Hematopoietic multipotent progenitor cell treated with erythropoietin and hydrocortisone succinate and interleukin-3 and kit ligand, for 15 days (in vitro differentiated cells): ENCODE results near the gene LMBR1L.
A peak's percentile ranks its signal among the peaks of the same experiment; 100 is the strongest.
"Not testable (repeated sequence)": the region's sequence is repeated elsewhere in the genome, so short reads cannot be mapped to it uniquely, and the experiment has no call there.

ENCODE experiments used
- DNase-seq: peaks from one replicate; pipeline ENCODE4 v3.0.0-alpha.2; 2015; ENCODE audit warnings: low spot score

Gene LMBR1L, protein sequence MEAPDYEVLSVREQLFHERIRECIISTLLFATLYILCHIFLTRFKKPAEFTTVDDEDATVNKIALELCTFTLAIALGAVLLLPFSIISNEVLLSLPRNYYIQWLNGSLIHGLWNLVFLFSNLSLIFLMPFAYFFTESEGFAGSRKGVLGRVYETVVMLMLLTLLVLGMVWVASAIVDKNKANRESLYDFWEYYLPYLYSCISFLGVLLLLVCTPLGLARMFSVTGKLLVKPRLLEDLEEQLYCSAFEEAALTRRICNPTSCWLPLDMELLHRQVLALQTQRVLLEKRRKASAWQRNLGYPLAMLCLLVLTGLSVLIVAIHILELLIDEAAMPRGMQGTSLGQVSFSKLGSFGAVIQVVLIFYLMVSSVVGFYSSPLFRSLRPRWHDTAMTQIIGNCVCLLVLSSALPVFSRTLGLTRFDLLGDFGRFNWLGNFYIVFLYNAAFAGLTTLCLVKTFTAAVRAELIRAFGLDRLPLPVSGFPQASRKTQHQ

DNA sequence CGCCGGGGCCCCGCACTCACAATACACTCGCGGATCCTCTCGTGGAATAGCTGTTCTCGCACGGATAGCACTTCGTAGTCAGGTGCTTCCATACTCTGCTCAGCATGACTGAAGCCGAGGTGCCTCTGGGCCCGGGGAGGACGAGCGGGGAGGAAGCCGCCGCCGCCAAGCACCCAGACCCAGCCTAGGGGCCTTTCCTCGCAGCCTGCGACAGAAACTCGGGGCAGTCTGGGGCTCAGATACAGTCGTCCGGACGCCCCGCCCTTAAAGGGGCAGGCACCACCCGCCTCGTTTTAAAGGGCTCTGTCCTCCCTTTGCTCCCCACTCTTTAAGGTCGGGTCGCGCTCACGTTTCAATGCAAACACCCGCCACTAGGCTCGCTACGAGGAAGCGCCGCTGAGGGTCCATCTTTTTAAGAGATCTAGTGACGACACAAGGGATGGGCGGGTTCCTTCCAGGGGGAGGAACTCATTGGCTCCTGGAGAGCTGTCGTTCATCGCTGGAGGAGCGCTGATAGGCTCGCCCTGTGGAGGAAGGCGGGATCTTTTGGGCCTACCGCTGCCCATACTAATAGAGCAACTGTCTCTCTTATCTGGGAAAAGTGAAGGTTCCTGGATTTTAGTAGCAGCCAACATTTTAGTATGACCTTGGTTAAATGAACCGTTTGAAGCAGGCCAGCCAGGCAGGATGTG is at the start of gene LMBR1L:
LMBR1L (minus strand) TSS at position 384 of the 692 bp plus-strand sequence; CDS start at position 92, 292 bp downstream.
- DNase-seq, result peak; percentile 99

DNA sequence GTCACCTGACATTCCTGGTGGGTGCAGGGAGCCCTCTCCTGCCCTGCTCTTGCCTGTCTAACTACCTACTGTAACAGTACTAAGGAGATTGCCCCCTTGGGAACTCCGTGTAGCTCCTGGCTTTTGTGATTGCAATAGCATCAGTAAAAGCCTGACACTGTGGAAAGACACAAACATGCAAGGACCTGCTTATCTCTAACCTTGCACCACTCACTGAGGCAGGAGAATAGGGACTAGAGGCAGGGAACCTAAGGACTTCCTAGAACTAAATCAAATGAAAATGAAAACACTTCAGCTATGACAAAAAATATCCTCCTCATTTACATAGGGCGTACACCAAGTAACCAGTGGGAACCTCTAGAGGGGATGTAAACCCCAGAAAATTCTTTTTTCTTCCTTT is 49.8 kb upstream of the LMBR1L start:
- no peak for DNase-seq

DNA sequence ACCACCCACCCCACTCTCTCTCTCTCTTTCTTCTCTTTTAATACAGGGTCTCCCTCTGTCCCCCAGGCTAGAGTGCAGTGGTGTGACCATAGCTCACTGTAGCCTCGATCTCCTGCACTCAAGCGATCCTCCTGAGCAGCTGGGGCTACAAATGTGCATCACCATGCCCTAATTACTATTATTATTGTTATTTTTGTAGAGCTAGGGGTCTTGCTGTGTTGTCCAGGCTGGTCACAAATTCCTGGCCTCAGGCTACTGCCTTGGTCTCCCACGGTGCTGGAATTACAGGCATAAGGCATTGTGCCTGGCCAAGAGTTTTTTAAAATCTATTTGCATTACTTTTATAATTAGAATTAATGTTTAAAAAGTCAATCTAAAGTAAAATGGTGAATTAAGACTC is 43.6 kb upstream of the LMBR1L start:
- DNase-seq, result no peak

DNA sequence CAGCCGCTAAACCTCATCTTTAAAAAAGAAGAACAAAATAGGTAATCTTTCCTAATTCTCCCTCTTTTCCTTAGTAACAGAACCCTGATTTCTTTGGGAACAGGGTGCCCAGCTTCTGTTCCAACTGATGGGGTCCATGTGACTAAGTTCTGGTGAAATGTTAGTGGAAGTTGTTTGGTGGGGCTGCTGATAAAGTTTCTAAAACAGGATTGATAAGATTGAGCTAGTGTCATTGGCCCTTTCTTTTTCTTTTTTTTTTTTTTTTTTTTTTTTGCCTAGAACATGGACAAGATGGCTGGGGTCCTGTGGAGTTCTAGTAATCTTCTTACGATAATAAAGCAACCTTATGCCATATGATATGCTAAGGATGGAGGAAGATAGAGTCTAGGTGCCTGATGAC is 36.7 kb upstream of the LMBR1L start:
- no peak for DNase-seq

DNA sequence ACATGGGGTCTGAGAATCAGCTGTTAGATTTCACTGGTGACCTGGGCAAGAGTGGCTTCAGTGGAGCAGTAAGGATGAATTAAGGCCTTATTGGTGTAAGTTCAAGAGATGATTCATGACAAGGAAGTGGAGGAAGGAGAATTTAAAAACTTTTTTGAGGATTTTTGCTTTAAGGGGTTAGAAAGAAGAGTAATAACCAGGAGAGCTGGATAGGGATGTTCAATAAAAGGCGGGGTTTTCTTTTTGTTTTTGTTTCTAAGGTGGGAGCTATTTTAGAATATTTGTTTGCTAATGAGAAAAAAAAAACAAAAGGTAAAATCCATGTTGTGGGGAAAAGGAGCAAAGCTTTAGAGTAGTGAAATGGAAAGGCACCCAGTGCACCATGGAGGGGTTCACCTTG is 35.8 kb upstream of the LMBR1L start:
- no peak for DNase-seq

DNA sequence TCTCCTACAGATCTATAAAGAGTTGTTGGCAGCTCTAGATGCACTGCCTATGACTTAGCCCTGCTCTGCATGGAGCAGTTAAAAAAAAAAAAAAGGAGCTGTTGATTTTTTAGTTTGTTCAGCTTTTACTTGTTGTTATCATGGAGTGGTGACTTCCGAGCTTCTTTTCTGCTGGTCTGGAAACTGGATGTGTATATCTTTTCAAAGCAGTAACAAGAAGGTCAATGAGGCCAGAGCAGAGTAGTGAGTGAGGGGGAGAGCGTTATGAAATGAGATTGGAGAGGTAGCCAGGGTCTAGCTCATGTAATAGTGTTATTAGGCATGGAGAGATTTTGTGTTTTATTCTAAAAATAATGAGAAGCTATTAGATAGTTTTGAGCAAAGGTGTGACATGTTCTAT is 33.7 kb upstream of the LMBR1L start:
- DNase-seq, result no peak

DNA sequence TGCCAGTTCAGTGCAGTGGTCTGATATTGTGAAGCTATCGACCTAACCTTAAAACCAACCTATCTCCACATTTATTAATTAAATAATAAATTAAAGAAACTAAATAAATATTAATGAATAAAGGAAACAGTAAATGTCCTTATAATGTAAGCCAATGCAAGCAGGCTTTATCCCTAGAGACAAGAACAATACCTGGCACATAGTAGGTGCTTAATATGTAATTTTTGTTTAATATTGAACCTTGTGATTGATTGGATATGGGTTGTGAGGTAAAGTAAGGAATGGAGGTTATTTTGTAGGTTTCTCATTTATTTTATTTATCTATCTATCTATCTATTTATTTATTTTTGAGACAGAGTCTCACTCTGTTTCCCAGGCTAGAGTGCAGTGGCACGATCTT is 28.4 kb upstream of the LMBR1L start:
- DNase-seq, result no peak

DNA sequence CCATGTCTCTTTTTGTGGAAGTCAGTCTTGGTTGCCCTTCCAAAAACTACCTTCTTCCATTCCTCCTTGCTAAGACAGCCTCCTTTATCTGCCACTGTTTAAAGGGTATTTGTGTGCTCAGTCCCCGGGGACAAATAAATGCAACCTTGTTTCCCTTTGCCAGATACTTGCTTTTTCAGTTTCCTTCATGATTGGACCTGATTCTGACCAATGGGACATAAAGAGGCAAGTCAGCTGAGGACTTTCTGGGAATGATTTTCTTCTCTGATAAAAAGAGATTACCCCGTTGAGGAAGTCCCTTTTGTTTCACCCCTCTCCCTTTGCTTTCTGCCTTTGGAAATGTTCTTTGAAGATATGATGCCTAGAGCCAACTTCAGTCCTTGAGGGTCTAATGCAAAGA is 27.9 kb upstream of the LMBR1L start:
- DNase-seq, result no peak

DNA sequence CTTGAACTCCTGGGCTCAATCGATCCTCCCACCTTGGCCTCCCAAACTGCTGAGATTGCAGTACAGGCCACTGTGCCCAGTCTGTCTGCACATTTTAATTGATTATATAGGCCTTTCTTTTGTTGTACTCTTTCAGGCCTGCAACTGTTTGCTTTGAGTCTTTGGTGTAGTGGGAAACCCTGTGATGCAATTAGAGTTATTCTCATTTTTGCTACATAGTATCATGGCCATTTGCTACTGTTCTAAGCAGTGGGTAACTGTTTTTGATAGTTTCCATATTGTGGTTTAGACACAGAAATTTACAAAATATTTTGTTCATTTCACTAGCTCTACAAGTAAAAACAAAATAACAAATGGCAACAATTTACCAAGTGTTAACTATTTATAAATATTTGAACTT is 26.8 kb upstream of the LMBR1L start:
- no peak for DNase-seq

DNA sequence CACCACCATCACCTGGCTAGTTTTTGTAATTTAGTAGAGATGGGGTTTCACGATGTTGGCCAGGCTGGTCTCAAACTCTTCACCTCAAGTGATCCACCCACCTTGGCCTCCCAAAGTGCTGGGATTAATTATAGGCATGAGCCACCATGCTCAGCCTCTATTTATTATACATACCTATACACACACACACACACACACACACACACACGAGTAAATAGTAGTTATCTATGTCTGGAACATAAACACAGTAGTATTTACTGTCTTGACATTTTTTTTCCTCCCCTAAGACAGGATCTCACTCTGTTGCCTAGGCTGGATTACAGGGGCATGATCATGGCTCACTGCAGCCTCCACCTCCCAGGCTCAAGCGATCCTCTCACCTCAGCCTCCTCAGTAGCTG is 26.4 kb upstream of the LMBR1L start:
- not testable (repeated sequence) for DNase-seq

DNA sequence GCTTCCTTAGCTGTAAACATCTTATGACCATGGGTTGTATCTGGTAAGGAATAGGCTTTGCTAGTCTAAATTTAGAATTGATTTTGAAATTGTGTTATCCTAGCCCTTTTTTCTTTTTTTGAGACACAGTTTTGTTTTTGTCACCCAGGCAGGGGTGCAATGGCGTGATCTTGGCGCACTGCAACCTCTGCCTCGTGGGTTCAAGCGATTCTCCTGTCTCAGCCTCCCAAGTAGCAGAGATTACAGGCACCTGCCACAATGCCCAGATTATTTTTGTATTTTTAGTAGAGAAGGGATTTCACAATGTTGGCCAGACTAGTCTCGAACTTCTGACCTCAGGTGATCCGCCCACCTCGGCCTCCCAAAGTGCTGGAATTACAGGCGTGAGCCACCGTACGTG is 22.9 kb upstream of the LMBR1L start:
- no peak for DNase-seq

DNA sequence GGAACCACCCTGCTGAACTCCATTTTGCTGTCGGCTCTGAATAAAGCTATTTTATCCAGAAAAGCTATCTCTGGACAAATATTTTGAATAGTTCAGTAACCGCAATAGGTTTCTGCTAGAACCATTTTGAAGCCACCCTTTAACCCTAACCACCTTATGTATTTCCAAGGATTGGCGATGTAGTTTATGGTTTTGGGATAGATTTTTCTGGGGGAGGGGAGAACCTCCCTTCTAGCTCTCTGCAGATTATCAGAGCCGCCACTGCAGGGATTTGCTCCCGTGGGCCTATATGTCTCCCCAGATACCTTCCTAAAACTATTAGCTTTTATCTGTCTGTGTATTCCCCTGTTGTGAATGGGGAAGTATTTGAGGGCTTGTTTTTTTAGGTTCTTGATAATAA is 22.4 kb upstream of the LMBR1L start:
- DNase-seq, result no peak

DNA sequence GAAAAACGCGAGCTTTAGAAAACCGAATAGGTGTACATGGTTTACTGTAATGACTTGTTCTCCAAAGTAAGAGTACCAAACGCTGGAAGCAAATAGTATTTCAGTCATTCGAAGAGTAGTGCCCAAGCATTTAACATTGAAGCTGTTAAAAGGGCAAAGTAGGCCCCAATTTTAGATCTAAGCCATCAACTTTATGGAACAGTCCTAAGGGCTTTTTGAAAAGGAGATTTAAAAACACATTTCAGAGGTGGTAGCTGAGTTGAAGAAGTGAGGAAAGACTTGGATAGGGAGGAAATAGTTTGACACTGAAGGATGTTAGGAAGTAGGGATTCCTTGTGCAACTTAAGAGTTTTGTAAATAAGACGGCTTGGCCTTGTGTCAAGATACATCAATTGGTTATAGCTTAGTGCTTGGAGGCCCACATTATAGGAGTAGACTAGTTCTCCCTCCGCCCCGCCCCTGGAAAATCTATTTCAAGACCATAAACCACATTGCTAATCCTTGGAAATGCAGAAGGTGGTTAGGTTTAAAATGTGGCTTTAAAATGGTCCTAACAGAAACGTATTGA is 21.3 kb upstream of the LMBR1L start:
- DNase-seq, result peak; percentile 27

DNA sequence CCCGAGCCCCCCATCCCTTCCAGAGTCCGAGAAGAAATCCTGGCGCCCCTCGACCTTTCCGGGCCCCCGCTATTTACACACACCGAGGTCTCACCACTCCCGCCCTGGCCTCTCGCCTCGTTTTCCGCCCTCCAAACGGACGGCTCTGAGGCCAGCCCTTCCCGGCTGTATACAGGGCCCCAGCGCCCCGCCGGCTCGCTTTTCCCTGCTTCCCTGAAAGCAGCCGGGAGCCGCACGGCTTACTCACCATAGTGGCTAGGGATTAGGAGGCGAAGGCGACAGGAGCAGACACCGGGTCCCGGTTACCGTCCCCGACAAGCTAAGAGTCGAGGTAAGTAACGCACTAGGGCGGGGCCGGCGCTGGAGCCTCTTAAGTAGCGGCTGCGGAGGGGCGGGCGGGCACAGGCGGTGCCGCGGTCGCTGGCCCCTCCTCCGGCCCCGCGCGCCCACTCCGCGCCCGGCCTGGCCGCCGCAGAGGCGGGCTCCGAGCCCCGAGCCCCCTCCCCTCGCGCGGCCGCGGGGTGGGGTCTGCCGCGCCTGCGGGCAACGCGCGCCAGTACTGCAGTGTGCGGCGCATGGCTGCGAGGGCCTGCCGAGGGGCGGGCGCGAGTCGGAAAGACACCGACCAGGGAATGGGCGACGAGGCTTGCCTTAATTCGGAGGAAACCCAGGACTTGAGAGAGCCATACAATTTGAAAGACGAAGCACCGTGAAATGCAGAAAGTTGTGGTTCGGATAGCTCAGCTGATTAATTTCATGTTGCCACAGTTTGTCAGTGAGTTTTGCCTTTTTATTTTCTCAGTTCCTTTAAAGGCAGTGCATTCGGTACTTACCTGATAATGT is 20.6 kb upstream of the LMBR1L start, which contains the start of gene TUBA1B:
TUBA1B (minus strand) TSS at position 345 of the 843 bp plus-strand sequence; CDS start at position 250, 95 bp downstream.
- DNase-seq, result peak; percentile 85

DNA sequence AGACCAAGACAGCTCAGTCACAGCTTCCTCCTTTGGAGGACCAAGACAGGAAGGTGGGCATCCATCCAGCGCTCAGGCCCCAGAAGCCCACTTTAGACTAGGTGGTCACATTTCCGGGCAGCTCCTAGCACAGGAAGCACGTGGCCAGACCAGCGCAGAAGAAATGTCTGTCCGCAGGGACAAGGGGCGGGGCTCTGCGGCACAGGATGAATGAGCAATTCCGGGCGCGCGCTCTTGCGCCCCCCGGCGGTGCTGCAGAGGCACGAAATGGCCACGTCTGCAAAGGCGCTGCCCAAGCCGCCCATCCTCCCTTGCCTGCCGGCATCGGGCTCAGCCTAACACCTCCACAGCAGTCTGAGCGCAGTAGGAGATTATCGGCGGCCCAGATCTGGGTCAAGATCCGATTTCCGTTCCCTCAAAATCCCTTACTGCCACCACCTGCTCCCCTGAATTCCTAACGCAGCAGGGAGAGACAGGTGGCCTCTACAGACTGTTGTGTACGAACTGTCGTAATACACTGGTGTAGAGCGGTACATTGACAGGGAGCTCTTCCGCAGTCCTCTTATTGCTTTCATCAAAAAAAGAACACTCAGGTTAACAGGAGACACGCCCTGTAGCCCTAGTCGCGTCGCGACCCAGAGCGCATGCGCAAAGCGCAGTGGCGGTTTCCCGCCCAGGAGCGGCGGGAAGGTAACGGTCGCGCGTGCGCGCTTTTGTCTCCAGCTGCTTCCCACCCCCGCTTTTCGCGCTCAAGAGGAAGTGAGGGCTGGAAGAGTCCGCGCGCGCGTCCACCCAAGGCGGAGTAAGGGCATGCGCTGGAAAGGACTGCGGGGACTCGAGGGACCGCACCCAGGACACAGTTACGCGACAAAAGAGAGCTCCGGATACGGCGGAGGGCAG is 19.8 kb upstream of the LMBR1L start:
- peak; percentile 90 for DNase-seq

DNA sequence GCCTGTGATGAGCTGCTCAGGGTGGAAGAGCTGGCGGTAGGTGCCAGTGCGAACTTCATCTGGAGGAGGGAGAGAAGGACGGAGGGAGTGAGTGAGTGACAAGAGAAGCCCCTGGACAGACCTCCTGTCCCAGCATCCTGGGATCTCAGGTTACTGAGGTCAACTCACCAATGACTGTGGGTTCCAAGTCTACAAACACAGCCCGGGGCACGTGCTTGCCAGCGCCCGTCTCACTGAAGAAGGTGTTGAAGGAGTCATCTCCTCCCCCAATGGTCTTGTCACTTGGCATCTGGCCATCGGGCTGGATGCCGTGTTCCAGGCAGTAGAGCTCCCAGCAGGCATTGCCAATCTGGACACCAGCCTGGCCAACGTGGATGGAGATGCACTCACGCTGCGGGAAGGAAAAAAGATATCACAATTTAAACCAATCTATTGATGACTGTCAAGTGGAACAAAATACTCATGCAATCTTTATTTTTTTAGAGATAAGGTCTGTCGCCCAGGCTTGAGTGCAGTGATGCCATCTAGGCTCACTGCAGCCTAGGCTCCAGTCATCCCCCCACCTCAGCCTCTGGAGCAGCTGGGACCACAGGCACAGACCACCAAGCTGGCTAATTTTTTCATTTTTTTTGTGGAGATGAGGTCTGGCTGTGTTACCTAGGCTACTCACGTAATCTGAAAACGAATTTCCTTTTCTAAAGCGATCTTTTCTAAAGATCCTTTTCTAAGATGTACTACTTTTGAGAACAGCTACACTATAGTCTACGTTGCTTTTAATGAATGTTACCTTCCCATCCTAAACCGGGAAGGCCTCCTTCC is 18.9 kb upstream of the LMBR1L start:
- no peak for DNase-seq

DNA sequence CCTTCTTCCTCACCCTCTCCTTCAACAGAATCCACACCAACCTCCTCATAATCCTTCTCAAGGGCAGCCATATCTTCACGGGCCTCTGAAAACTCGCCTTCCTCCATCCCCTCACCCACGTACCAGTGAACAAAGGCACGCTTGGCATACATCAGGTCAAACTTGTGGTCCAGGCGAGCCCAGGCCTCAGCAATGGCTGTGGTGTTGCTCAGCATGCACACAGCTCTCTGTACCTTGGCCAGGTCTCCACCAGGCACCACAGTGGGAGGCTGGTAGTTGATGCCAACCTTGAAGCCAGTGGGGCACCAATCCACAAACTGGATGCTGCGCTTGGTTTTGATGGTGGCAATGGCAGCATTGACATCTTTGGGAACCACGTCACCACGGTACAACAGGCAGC is 17.3 kb upstream of the LMBR1L start:
- not testable (repeated sequence) for DNase-seq

DNA sequence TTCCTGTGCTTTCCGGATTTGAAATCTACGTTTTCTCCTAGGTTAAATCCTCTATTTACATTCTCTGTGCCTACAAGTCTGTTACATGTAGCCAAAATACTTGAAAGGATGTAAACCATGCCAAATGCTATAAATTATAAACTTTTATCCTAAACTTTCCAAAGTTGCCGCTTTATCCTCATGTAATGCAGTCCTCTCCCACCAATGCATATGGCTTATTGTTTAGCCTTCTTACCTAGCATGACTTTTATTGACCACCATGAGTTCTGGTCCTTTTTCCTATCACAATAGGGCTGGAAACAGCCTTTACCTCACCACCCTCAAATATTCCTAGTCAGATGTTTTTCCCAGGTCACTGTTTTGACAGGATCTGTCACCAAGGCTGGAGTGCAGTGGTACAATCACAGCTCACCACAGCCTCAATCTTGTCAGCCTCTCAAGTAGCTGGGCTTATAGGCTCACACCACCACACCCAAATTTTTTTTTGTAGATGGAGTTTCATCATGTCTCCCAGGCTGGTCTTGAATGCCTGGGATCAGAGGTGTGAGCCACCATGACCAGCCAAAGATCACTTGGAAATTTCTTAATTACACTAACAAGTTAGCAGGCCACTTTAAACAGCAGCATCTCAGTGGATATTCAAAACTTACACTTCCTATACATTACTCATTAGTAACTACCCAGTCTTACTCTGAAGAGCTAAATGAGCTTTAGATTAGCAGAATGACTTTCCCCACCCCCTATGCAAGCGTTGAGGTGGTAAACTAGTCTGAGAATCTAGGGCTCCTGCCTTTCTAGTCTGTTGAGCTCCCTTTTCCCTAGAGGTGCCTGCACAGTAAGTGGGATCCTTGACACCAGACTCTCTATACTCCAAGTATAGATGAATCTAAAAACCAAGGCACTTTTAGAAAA is 16.5 kb upstream of the LMBR1L start:
- DNase-seq, result no peak
